Activated T-helper 17 cell treated with anti-CD3 and anti-CD28 coated beads, Interleukin-2, amount 50 U/mL, for 72 hours (primary cell): ENCODE measurements around the gene LINS1. TPM values are rescaled to one million over a fixed set of nuclear protein-coding genes. Genes with fewer than 3 reads are reported as not detected.
"Not testable (repeated sequence)": the region's sequence is repeated elsewhere in the genome, so short reads cannot be mapped to it uniquely, and the experiment has no call there.

ENCODE experiments used
- ATAC-seq: fragments of 150-1000 bp; cut with Tn5 transposase; replicated peaks from 2 replicates; pipeline ENCODE4 v1.10.0; 2021; ENCODE audit warnings: mild to moderate bottlenecking, moderate library complexity
- H3K27ac Mint-ChIP-seq: one replicate; pipeline ENCODE4 v1.8.0; 2022; ENCODE audit warnings: mixed read lengths
- H3K27me3 Mint-ChIP-seq: one replicate; pipeline ENCODE4 v1.8.0; 2022; ENCODE audit warnings: mixed read lengths
- H3K36me3 Mint-ChIP-seq: one replicate; pipeline ENCODE4 v1.8.0; 2022; ENCODE audit warnings: low read depth, mild to moderate bottlenecking, mixed read lengths
- H3K4me1 Mint-ChIP-seq: one replicate; pipeline ENCODE4 v1.8.0; 2022; ENCODE audit warnings: mixed read lengths
- H3K4me3 Mint-ChIP-seq: one replicate; pipeline ENCODE4 v1.8.0; 2022; ENCODE audit warnings: mild to moderate bottlenecking, mixed read lengths
- H3K9me3 Mint-ChIP-seq: one replicate; pipeline ENCODE4 v1.8.0; 2022; ENCODE audit warnings: mixed read lengths
- total RNA-seq, 2 donors: library from RNA; stranded (reverse); gene quantifications; one replicate each; pipeline ENCODE4 v1.2.3, GENCODE V29; 2022

LINS1 gene
- total RNA-seq, 2 donors from 2014 or later = 33.0 to 45.0 TPM

GRCh38 chr15:100591163-100591562, 10.8 kb downstream of the LINS1 start:
- not testable (repeated sequence) for H3K27me3 Mint-ChIP-seq, H3K9me3 Mint-ChIP-seq
- peak; percentile 61 for ATAC-seq
- peaks cover 33% of the 10 kb centered on the region for H3K4me1 Mint-ChIP-seq
- peak overlapping the region; percentile 55 for H3K4me3 Mint-ChIP-seq
- peaks cover 69% of the 10 kb centered on the region for H3K36me3 Mint-ChIP-seq
- peak overlapping the region; percentile 83 for H3K27ac Mint-ChIP-seq

- Mint-ChIP-seq H3K9me3 (no peaks in the 10 kb centered on the region), H3K4me3 (no peak overlapping the region), H3K27ac (no peak overlapping the region), H3K4me1 (peaks cover 29% of the 10 kb centered on the region), H3K36me3 (peaks cover 76% of the 10 kb centered on the region), H3K27me3 (no peaks in the 10 kb centered on the region)
- ATAC-seq = no peak
Measured at GRCh38 chr15:100588638-100589242, 13.2 kb downstream of the LINS1 start.

GRCh38 chr15:100580414-100580813, 21.6 kb downstream of the LINS1 start:
- H3K4me3 Mint-ChIP-seq = peak overlapping the region; percentile 42
- peaks cover 35% of the 10 kb centered on the region for H3K4me1 Mint-ChIP-seq
- peak overlapping the region; percentile 83 for H3K27ac Mint-ChIP-seq
- ATAC-seq = peak; percentile 35
- H3K36me3 Mint-ChIP-seq = peaks cover 67% of the 10 kb centered on the region
- H3K27me3 Mint-ChIP-seq = no peaks in the 10 kb centered on the region
- H3K9me3 Mint-ChIP-seq = peaks cover 3% of the 10 kb centered on the region

GRCh38 chr15:100573526-100573925, 28.5 kb downstream of the LINS1 start:
- Mint-ChIP-seq H3K4me3 (no peak overlapping the region), H3K9me3 (no peaks in the 10 kb centered on the region), H3K4me1 (peaks cover 25% of the 10 kb centered on the region), H3K36me3 (peaks cover 95% of the 10 kb centered on the region), H3K27me3 (no peaks in the 10 kb centered on the region), H3K27ac (peak overlapping the region; percentile 28)
- ATAC-seq = peak; percentile 39

DNA sequence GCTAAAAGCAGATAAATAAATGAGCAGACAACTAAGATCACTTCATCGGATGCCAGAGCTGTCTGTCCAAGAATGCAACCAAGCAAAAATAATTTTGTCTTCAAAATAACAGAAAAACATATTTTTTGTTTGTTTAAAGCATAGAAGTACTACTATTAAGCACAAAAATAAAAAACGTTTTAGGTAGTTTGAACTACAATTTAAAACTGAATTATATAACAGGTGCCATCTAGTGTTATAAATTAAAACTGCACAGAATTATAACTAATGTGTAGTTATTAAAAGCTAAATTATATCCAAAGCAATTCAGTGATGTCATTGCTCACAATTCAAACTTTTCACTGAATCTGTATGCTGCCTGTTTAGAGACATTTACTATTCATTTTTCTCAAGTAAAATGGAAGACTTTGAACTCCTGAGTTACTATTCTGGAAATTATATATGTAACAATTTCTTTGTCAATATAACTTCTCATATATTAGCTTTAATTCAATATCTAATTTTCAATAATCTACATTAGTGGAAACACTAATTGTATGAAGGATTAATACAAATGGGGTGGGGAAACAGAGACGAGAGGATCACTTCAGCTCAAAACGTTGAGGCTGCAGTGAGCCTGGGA, 29.5 kb downstream of the LINS1 start:
- H3K4me1 Mint-ChIP-seq = peaks cover 25% of the 10 kb centered on the region

GRCh38 chr15:100571592-100572167, 30.3 kb downstream of the LINS1 start:
- H3K27me3 Mint-ChIP-seq = no peaks in the 10 kb centered on the region
- H3K9me3 Mint-ChIP-seq = no peaks in the 10 kb centered on the region
- H3K36me3 Mint-ChIP-seq = peaks cover 93% of the 10 kb centered on the region
- H3K27ac Mint-ChIP-seq = peak overlapping the region; percentile 23
- no peak for ATAC-seq
- peaks cover 21% of the 10 kb centered on the region for H3K4me1 Mint-ChIP-seq
- peak overlapping the region; percentile 1 for H3K4me3 Mint-ChIP-seq

More for the DNA sequence above, 29.5 kb downstream of the LINS1 start:
- no peaks in the 10 kb centered on the region for H3K9me3 Mint-ChIP-seq
- H3K36me3 Mint-ChIP-seq = peaks cover 100% of the 10 kb centered on the region
- no peaks in the 10 kb centered on the region for H3K27me3 Mint-ChIP-seq
- no peak for ATAC-seq
- no peak overlapping the region for H3K4me3 Mint-ChIP-seq
- H3K27ac Mint-ChIP-seq = no peak overlapping the region

- H3K27me3 Mint-ChIP-seq = no peaks in the 10 kb centered on the region
- no peaks in the 10 kb centered on the region for H3K9me3 Mint-ChIP-seq
- peaks cover 84% of the 10 kb centered on the region for H3K36me3 Mint-ChIP-seq
- H3K4me3 Mint-ChIP-seq = peak overlapping the region; percentile 1
- ATAC-seq = peak; percentile 32
- peaks cover 15% of the 10 kb centered on the region for H3K4me1 Mint-ChIP-seq
- peak overlapping the region; percentile 23 for H3K27ac Mint-ChIP-seq
Measured at GRCh38 chr15:100570735-100571313, 31.2 kb downstream of the LINS1 start.

- Mint-ChIP-seq H3K36me3 (peaks cover 79% of the 10 kb centered on the region), H3K27me3 (no peaks in the 10 kb centered on the region), H3K4me1 (peaks cover 12% of the 10 kb centered on the region), H3K9me3 (no peaks in the 10 kb centered on the region), H3K4me3 (peak overlapping the region; percentile 1), H3K27ac (peak overlapping the region; percentile 23)
- ATAC-seq = no peak
Measured at GRCh38 chr15:100570275-100570674, 31.7 kb downstream of the LINS1 start.

GRCh38 chr15:100569391-100569790, 32.6 kb downstream of the LINS1 start:
- ATAC-seq = no peak
- peaks cover 12% of the 10 kb centered on the region for H3K4me1 Mint-ChIP-seq
- no peak overlapping the region for H3K4me3 Mint-ChIP-seq
- H3K9me3 Mint-ChIP-seq = no peaks in the 10 kb centered on the region
- H3K36me3 Mint-ChIP-seq = peaks cover 75% of the 10 kb centered on the region
- H3K27me3 Mint-ChIP-seq = no peaks in the 10 kb centered on the region
- peak overlapping the region; percentile 23 for H3K27ac Mint-ChIP-seq

GRCh38 chr15:100566850-100567628, 34.9 kb downstream of the LINS1 start:
- Mint-ChIP-seq H3K27ac (no peak overlapping the region), H3K27me3 (no peaks in the 10 kb centered on the region), H3K4me1 (peaks cover 12% of the 10 kb centered on the region), H3K36me3 (peaks cover 60% of the 10 kb centered on the region), H3K4me3 (no peak overlapping the region), H3K9me3 (no peaks in the 10 kb centered on the region)
- ATAC-seq = no peak

DNA sequence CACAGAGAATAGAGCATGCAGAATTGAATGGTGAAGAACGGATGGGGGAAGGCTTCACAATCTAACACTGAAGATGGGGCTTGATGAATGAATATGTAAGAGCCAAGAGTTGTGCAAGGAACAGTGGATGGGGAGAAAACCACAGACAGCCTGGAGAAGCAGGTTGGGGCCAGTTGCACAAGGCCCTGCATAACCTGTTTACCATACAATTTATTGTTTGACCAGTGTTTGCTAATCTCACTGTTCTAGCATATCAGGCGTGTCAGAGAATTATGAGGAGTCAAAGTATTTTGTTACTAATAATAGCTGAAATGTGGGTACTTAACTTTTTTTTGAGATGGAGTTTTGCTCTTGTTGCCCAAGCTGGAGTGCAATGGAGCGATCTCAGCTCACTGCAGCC, 36.4 kb downstream of the LINS1 start:
- peaks cover 4% of the 10 kb centered on the region for H3K4me1 Mint-ChIP-seq
- no peak overlapping the region for H3K27ac Mint-ChIP-seq
- no peak overlapping the region for H3K4me3 Mint-ChIP-seq
- H3K36me3 Mint-ChIP-seq = peaks cover 51% of the 10 kb centered on the region
- H3K27me3 Mint-ChIP-seq = no peaks in the 10 kb centered on the region
- no peak for ATAC-seq
- H3K9me3 Mint-ChIP-seq = no peaks in the 10 kb centered on the region

- no peaks in the 10 kb centered on the region for H3K9me3 Mint-ChIP-seq
- H3K36me3 Mint-ChIP-seq = peaks cover 29% of the 10 kb centered on the region
- H3K4me1 Mint-ChIP-seq = no peaks in the 10 kb centered on the region
- no peak overlapping the region for H3K4me3 Mint-ChIP-seq
- no peak for ATAC-seq
- no peak overlapping the region for H3K27ac Mint-ChIP-seq
- H3K27me3 Mint-ChIP-seq = no peaks in the 10 kb centered on the region
Measured at GRCh38 chr15:100560323-100560722, 41.7 kb downstream of the LINS1 start.

GRCh38 chr15:100559330-100559729, 42.7 kb downstream of the LINS1 start:
- Mint-ChIP-seq H3K9me3 (no peaks in the 10 kb centered on the region), H3K4me1 (no peaks in the 10 kb centered on the region), H3K4me3 (no peak overlapping the region), H3K27me3 (no peaks in the 10 kb centered on the region), H3K27ac (no peak overlapping the region), H3K36me3 (peaks cover 24% of the 10 kb centered on the region)
- no peak for ATAC-seq

GRCh38 chr15:100558771-100559254, 43.2 kb downstream of the LINS1 start:
- no peak for ATAC-seq
- H3K27me3 Mint-ChIP-seq = no peaks in the 10 kb centered on the region
- H3K4me3 Mint-ChIP-seq = no peak overlapping the region
- H3K36me3 Mint-ChIP-seq = peaks cover 29% of the 10 kb centered on the region
- H3K4me1 Mint-ChIP-seq = no peaks in the 10 kb centered on the region
- no peaks in the 10 kb centered on the region for H3K9me3 Mint-ChIP-seq
- H3K27ac Mint-ChIP-seq = no peak overlapping the region
